Loucy (cell line): ENCODE results near the gene MRPS27.

Experiments
- CTCF ChIP-seq: fragments of 200-600 bp; sonication (generic); conservative IDR thresholded peaks from 2 replicates; pipeline ENCODE4 v1.5.1; 2014; ENCODE audit warnings: mild to moderate bottlenecking, antibody characterized with exemption, low read length
- EZH2phosphoT487 ChIP-seq: fragments of 200-600 bp; IDR thresholded peaks from 2 replicates; pipeline ENCODE4 v1.6.1; 2018; ENCODE audit warnings: antibody characterized with exemption, mild to moderate bottlenecking, moderate library complexity, borderline replicate concordance

GRCh38 chr5:72324189-72324825, 4.3 kb upstream of the MRPS27 start:
- TF ChIP-seq CTCF (no peak), EZH2phosphoT487 (no peak)
